Activated gamma-delta T cell treated with anti-CD3 and anti-CD28 coated beads, Interleukin-2, amount 50 U/mL, for 16 hours (primary cell): ENCODE results near the gene IER2.

ENCODE experiments used
- DNase-seq: peaks from one replicate; pipeline ENCODE4 v3.0.0-alpha.2; 2020; ENCODE audit warnings: low read depth

The IER2 gene

DNA sequence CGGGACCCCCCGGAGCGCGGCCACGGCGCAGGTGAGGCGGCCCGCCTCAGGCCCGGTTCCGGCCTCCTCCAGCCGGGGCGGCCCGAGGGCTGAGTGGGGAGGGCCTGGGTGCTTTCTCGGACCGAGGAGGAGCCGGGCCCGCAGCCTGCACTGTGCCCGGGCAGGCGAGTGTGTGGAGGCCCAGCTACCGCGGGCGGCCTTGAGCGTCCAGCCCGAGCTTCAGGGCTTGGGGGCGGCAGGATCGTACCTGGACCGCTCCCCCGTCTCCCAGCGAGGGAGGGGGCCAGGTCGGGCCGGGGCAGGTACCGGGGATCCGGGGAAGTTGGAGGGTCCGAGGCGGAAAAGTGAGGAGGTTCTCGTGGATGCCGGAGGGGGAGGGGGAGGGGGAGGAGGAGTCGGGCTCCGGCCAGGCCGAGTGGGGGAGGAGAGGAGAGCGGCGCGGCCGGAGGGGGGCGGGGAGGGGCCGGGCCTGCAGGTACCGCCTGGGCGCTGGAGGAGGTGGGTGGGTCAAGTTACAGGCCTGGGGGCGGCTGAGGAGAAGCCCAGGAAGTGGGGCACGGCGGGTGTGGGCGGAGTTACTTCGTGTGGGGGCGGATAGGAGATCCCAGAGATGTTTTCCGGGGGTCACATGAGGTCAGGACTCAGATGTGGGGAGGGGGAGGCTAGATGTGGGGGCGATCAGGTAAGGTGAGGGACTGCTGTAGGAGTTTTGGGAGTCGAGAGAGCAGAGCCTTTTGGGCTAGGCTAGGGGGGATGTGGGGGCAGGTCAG is 31.6 kb upstream of the IER2 start:
- DNase-seq: no peak

- DNase-seq: no peak
Measured at GRCh38 chr19:13119627-13120026, 30.6 kb upstream of the IER2 start.

- no peak for DNase-seq
Measured at GRCh38 chr19:13120031-13120430, 30.2 kb upstream of the IER2 start.

DNA sequence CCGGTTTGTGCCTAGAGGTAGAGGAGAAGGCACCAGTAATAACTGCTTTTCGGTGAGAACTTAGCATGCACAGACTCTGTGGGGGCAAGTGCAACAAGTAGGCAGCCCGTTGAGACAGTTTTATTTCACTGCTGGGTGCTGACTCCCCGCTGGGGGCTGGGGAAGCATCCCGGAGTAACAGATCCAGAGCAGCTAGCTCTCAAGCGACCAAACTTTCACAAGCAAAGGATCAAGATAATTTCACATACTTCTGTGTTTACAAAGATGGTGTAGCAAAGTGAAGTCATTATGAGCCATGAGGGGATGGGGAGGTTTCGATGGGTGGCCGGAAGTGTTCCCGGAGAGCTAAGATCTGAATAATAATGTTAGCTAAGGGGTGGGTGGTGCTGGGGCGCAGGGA is 29.4 kb upstream of the IER2 start:
- DNase-seq: no peak

GRCh38 chr19:13121551-13122274 is 28.5 kb upstream of the IER2 start:
- no peak for DNase-seq

GRCh38 chr19:13122275-13122878 is 27.8 kb upstream of the IER2 start:
- DNase-seq: no peak

- no peak for DNase-seq
Measured at GRCh38 chr19:13122980-13123957, 26.9 kb upstream of the IER2 start.

- DNase-seq: no peak
Measured at GRCh38 chr19:13127051-13127450, 23.2 kb upstream of the IER2 start.

DNA sequence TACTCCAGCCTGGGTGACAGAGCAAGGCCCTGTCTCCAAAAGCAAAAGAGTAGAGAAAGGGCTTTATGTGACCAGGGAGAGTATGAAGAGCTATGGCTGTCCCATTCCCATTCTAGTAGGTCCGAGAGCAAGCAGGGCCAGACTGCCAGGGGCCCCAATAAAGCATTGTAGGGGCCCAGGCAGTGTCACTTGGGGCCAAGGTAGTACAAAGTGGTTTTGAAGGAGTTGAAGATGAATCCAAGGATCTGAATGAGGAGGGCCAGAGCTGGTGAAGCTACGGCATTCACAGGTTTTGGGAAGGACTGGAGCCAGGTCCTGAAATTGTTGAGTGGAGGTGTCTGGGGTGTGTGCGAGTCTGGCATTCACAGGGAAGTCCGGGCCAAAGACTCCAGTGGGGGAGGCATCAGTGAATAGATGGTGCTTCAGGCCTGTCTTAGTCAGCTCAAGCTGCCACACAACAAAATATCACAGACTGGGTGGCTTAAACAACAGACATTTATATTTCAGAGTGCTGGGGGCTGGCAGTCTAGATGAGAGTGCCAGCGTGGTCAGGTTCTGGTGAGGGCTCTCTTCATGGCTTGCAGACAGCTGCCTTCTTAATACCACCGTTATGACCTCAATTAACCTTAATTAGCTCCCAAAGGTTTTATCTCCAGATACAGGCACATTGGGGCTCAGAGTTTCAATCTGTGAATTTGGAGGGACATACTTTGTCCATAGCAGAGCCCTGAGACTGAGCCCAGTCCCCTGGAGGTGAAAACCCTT is 22.2 kb upstream of the IER2 start:
- no peak for DNase-seq

DNA sequence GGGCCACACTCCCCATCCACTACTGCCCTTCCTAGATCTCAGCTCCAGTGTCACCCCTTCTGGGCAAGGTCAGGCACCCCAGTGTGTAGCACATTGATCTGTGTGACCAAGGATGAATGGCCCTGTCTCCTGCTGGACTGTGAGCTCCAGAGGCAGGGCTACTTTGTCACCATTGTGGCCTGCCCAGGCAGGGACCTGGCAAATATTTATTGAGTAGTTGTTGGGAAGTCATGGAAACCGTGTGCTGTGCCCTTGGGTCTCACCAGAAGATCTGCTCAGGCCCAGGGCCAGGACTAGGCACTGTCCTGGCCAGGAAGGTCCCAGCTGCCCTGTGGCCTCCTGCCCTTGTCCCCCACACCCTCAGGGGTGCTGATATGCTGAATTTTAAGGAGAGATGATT is 21.6 kb upstream of the IER2 start:
- no peak for DNase-seq

DNA sequence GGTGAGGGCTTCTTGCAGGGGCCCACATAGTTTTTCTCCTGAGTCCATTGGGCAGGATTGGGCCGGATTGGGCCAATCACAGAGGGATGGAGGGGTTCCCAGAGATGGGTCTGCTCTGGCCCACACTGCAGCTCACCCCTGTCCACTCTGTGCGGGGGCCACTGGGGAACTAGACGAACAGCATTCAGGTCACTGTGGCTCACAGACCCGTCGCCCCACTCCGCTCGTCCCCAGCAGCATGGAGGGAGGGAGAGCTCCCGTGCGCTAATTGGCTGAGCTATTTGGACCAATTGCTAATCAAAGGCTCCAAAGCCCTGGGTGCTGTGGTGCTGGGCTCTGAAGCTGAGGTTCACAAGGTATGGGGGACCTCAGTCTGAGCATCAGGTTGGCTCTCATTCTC is 20.8 kb upstream of the IER2 start:
- DNase-seq: no peak

- DNase-seq: no peak
Measured at GRCh38 chr19:13130886-13131490, 19.2 kb upstream of the IER2 start.

DNA sequence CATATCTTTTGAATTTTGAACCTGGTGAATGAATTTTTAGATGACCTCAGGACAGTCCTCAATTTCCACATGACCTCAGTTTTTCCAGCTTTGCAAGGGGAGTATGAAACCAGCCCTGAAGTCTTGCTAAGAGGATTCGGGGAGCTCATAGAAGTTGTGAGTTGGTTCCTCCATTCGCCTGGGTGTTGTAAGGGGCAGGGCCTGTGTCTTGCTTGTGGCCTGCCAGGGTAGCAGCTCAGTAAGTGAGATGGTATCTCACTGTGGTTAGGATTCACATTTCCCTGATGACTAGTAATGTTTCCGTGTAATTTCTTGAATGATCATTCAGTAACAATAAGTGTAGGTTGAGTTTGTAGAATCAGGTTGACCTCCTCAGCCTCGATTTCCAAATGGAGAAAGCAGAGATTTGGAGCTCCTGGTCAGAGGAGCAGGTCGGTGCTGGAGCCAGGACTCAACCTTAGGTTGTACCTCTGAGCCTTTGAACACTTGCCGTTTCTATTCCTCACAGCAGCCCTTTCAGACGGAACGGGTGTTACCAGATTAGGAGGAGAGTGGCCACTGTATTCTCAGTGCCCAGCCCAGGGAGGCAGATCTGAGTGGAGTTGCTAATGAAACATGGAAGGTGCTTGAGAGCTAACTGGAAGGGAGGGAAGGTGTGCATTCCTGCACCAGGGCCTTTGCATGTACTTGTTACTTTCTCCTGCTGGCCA is 17.6 kb upstream of the IER2 start:
- DNase-seq: peak; percentile 36

DNA sequence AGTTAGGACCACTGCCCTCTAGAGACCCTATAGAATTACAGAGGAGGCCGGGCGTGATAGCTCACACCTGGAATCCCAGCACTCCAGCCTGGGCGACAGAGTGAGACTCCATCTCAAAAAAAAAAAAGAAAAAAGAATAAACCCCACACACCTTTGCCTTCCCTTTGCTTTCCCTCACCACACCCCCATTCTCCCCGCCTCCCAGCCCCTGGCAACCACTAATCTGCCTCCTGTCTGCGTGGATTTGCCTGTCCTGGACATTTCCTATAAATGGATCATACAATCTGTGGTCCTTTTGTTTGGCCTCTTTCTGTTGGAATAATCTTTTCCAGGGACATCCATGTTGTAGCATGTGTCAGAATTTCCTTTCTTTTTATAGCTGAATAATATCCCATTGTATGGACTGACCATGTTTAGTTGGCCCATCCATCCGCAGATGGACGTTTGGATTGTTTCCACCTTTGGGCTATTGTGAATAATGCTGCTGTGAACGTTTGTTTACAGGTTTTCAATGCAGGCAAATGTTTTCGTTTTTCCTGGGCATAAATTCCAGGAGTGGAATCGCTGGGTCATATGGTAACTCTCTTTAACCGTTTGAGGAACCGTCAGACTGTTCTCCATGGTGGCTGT is 16.9 kb upstream of the IER2 start:
- DNase-seq: no peak

GRCh38 chr19:13134626-13135025 is 15.6 kb upstream of the IER2 start:
- DNase-seq: no peak

GRCh38 chr19:13135068-13136062 is 14.8 kb upstream of the IER2 start:
- no peak for DNase-seq

DNA sequence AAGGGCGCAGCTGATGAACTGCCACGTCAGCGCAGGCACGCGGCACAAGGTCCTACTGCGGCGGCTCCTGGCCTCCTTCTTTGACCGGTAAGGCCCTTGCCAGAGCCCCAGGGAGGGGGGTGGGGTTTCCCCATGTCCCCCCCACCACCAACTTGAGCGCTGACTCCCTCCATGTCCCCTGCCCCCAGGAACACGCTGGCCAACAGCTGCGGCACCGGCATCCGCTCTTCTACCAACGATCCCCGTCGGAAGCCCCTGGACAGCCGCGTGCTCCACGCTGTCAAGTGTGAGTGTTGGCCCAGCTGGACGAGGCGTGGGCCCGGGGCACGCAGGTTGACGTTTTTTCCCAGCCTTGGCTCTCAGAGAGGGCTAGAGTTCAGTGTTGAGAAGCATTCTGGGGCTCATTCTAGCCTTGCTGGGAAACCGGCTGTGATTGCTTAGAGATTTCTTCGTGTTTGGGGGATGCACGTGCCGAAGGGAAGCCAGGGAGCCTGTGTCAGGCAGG is 12.9 kb upstream of the IER2 start:
- no peak for DNase-seq
